Activated CD8-positive, alpha-beta memory T cell treated with anti-CD3 and anti-CD28 coated beads, Interleukin-2, amount 50 U/mL, for 1 hour (primary cell): ENCODE results near the gene EFHD2.
"Not testable (repeated sequence)": the region's sequence is repeated elsewhere in the genome, so short reads cannot be mapped to it uniquely, and the experiment has no call there.

ENCODE experiments used
- DNase-seq: peaks from one replicate; pipeline ENCODE4 v3.0.0-alpha.2; 2020; ENCODE audit errors: extremely low read depth

The EFHD2 gene

GRCh38 chr1:15412175-15412800 lies 2.6 kb downstream of the EFHD2 start:
- DNase-seq: no peak

- no peak for DNase-seq
Measured at GRCh38 chr1:15412843-15413242, 3.2 kb downstream of the EFHD2 start.

GRCh38 chr1:15413563-15414444 lies 4.1 kb downstream of the EFHD2 start:
- DNase-seq: no peak

- no peak for DNase-seq
Measured at GRCh38 chr1:15414445-15414983, 4.8 kb downstream of the EFHD2 start.

- DNase-seq: no peak
Measured at GRCh38 chr1:15417059-15417934, 7.6 kb downstream of the EFHD2 start.

GRCh38 chr1:15418806-15419515 lies 9.3 kb downstream of the EFHD2 start:
- DNase-seq: no peak

GRCh38 chr1:15420853-15421465 lies 11.3 kb downstream of the EFHD2 start:
- DNase-seq: no peak

- DNase-seq: no peak
Measured at GRCh38 chr1:15422871-15423270, 13.2 kb downstream of the EFHD2 start.

- no peak for DNase-seq
Measured at GRCh38 chr1:15423355-15424077, 13.8 kb downstream of the EFHD2 start.

- DNase-seq: no peak
Measured at GRCh38 chr1:15424146-15424667, 14.5 kb downstream of the EFHD2 start.

- DNase-seq: no peak
Measured at GRCh38 chr1:15424981-15425380, 15.3 kb downstream of the EFHD2 start.

GRCh38 chr1:15425521-15425920 lies 15.8 kb downstream of the EFHD2 start:
- DNase-seq: no peak

GRCh38 chr1:15425958-15426357 lies 16.3 kb downstream of the EFHD2 start:
- DNase-seq: no peak

- DNase-seq: no peak
Measured at GRCh38 chr1:15426492-15427279, 17.0 kb downstream of the EFHD2 start.

GRCh38 chr1:15427280-15427666 lies 17.6 kb downstream of the EFHD2 start:
- DNase-seq: no peak

GRCh38 chr1:15428252-15428651 lies 18.6 kb downstream of the EFHD2 start:
- DNase-seq: not testable (repeated sequence)

- no peak for DNase-seq
Measured at GRCh38 chr1:15428815-15429435, 19.2 kb downstream of the EFHD2 start.

GRCh38 chr1:15429701-15430149 lies 20.0 kb downstream of the EFHD2 start:
- no peak for DNase-seq
